NT2/D1 (cell line): Measurements from ENCODE around the gene CSNK1D.

Experiments
- YY1 ChIP-seq: IDR thresholded peaks from 2 replicates; pipeline ENCODE4 v1.6.1; 2011; ENCODE audit not compliant: insufficient read length, insufficient read depth
- ZNF274 ChIP-seq: IDR thresholded peaks from 2 replicates; pipeline ENCODE4 v1.6.1; 2011; ENCODE audit warnings: mild to moderate bottlenecking, low read depth, low read length

DNA sequence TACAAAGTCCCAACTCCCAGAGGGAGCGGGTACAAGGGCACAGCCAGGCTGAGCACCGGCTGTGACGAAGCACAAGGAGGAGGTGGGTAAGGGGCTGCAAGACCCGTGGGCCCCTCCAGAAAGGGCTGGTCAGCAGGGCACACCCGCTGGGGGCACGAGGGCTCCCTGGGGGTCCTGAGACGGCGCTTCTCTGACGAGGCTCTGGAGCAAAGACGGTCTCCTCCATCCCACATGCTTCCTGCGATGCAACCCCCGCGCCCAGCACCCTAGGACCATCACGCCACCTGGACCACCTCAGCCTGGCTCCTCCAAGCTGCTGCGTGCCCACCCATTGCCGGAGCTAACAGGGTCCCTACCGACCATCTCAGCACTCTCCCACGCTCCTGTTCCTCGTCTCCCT lies 69.6 kb downstream of the CSNK1D start:
- TF ChIP-seq ZNF274: no peak
- TF ChIP-seq YY1: no peak
